Measurements from ENCODE around the gene ZBTB5. TPM values are rescaled to one million over a fixed set of nuclear protein-coding genes. Genes with fewer than 3 reads are reported as not detected.
A peak's percentile ranks its signal among the peaks of the same experiment; 100 is the strongest.

Gene ZBTB5
- total RNA-seq, 1 experiment from 2014 or later = 9.1 TPM

DNA sequence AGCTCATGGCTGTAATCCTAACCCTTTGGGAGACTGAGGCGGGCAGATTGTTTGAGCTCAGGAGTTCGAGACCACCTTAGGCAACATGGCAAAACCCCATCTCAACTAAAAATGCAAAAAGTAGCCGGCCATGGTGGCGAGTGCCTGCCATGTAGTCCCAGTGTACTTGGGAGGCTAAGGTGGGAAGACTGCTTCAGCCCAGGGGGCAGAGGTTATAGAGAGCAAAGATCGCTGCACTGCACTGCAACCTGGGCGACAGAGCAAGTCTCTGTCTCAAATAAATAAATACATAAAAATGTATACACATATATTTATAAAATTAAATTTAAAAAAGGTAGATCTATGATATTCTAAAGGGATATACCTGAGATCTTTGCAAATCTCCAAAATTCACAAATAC, 19.4 kb downstream of the ZBTB5 start:
- H3K9me3 ChIP-seq (ENCODE audit: control insufficient read depth, low read depth, low read length) = no peaks in the 10 kb centered on the region
- H3K4ac ChIP-seq (ENCODE audit: low read depth, low read length) = no peak overlapping the region
- Mint-ChIP-seq H3K9me3 (no peaks in the 10 kb centered on the region), H3K27me3 (ENCODE audit: low read depth) (no peaks in the 10 kb centered on the region; the same call in 1 of the 2 replicates), H3K4me3 (no peak overlapping the region), H3K27ac (peak overlapping the region in 1 of 3 experiments; percentile 57; a peak in 1 of 7 replicates), H3K36me3 (ENCODE audit: insufficient read depth in 1 of 3, low read depth in 3 of 3) (peaks cover 18 to 40% (median 32%) of the 10 kb centered on the region in 3 experiments; a peak in 6 of 7 replicates), H3K4me1 (peaks cover 8 to 18% of the 10 kb centered on the region in 2 experiments)
- no peak overlapping the region for H3K14ac ChIP-seq (ENCODE audit: insufficient read depth, low read length)
- no peak for DNase-seq
- H2BK20ac ChIP-seq (ENCODE audit: low read depth, low read length, poor library complexity, severe bottlenecking) = no peak overlapping the region
- H2BK12ac ChIP-seq (ENCODE audit: insufficient read length, low read depth, low read length) = no peak overlapping the region
- H2BK120ac ChIP-seq (ENCODE audit: low read depth, low read length, poor library complexity, severe bottlenecking) = no peak overlapping the region
- no peak overlapping the region for H3K56ac ChIP-seq (ENCODE audit: insufficient read length, low read depth, low read length)
- no peak overlapping the region for H3K27ac ChIP-seq (ENCODE audit: insufficient read length, low read depth, low read length)
- no peaks in the 10 kb centered on the region for H4K20me1 ChIP-seq (ENCODE audit: control insufficient read depth, insufficient read depth, insufficient read length)
- H4K8ac ChIP-seq (replicated peaks; ENCODE audit: insufficient read length, low read depth, low read length) = no peak overlapping the region
- H3K79me1 ChIP-seq (ENCODE audit: insufficient read depth, low read depth, low read length, poor library complexity, severe bottlenecking) = peaks cover 22% of the 10 kb centered on the region
- no peak overlapping the region for H3K4me2 ChIP-seq (ENCODE audit: insufficient read depth, insufficient read length, low read length)
- TF ChIP-seq, protein P1, sequence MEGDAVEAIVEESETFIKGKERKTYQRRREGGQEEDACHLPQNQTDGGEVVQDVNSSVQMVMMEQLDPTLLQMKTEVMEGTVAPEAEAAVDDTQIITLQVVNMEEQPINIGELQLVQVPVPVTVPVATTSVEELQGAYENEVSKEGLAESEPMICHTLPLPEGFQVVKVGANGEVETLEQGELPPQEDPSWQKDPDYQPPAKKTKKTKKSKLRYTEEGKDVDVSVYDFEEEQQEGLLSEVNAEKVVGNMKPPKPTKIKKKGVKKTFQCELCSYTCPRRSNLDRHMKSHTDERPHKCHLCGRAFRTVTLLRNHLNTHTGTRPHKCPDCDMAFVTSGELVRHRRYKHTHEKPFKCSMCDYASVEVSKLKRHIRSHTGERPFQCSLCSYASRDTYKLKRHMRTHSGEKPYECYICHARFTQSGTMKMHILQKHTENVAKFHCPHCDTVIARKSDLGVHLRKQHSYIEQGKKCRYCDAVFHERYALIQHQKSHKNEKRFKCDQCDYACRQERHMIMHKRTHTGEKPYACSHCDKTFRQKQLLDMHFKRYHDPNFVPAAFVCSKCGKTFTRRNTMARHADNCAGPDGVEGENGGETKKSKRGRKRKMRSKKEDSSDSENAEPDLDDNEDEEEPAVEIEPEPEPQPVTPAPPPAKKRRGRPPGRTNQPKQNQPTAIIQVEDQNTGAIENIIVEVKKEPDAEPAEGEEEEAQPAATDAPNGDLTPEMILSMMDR (conservative IDR thresholded peaks at IDR 0.05) = no peak
- H3K79me2 ChIP-seq (ENCODE audit: insufficient read depth, low read length) = peaks cover 2% of the 10 kb centered on the region
- H2BK15ac ChIP-seq (ENCODE audit: low read depth, low read length) = no peak overlapping the region
- H3K4me1 ChIP-seq (ENCODE audit: insufficient read depth, low read length) = no peaks in the 10 kb centered on the region
- H3K27me3 ChIP-seq (ENCODE audit: insufficient read depth, low read length) = no peaks in the 10 kb centered on the region
- no peak overlapping the region for H4K91ac ChIP-seq (ENCODE audit: insufficient read length, low read depth, low read length)
- no peak overlapping the region for H2AFZ ChIP-seq (ENCODE audit: low read length)
- no peak overlapping the region for H3T11ph ChIP-seq (ENCODE audit: low read length)
- H2BK5ac ChIP-seq (ENCODE audit: insufficient read length, low read length) = no peak overlapping the region
- no peak overlapping the region for H3K23ac ChIP-seq (ENCODE audit: insufficient read length, low read depth, low read length)
- no peaks in the 10 kb centered on the region for H3K23me2 ChIP-seq (ENCODE audit: insufficient read length, low read depth, low read length, poor library complexity, severe bottlenecking)
- H3K18ac ChIP-seq (ENCODE audit: insufficient read length, low read depth, low read length) = no peak overlapping the region
- no peak overlapping the region for H2AK5ac ChIP-seq (ENCODE audit: insufficient read length, low read length)
- no CpG with 5 or more reads among the region's 6 CpGs for WGBS (ENCODE audit: extremely low coverage, insufficient read length, low lambda C conversion rate)
- no peak overlapping the region for H4K5ac ChIP-seq (ENCODE audit: insufficient read length, low read depth, low read length)
- H3K9ac ChIP-seq (ENCODE audit: extremely low read depth, insufficient read length, low read length) = no peak overlapping the region

Data from H9 (cell line).